Karpas-422 (cell line): ENCODE measurements around the gene PAMR1. TPM values are rescaled to one million over a fixed set of nuclear protein-coding genes. Genes with fewer than 3 reads are reported as not detected.

Experiments
- DNase-seq: peaks from one replicate; pipeline ENCODE4 v3.0.0-alpha.2; 2015
- H2AFZ ChIP-seq: fragments of 200-600 bp; sonication (generic); 2 replicates; pipeline ENCODE4 v1.6.1; 2014; ENCODE audit warnings: antibody characterized with exemption, low read length, mixed read lengths
- H3K27ac ChIP-seq: fragments of 200-600 bp; sonication (generic); 2 replicates; pipeline ENCODE4 v1.5.1; 2014; ENCODE audit warnings: mild to moderate bottlenecking, low read length, moderate library complexity
- H3K27me3 ChIP-seq: fragments of 200-600 bp; sonication (generic); 2 replicates; pipeline ENCODE4 v1.6.1; 2014; ENCODE audit warnings: low read length, mixed read lengths
- H3K36me3 ChIP-seq: fragments of 200-600 bp; sonication (generic); 2 replicates; pipeline ENCODE4 v1.6.1; 2014; ENCODE audit warnings: low read length, mixed read lengths; ENCODE audit not compliant: insufficient read depth
- H3K4me1 ChIP-seq: fragments of 200-600 bp; sonication (generic); 2 replicates; pipeline ENCODE4 v1.6.1; 2014; ENCODE audit warnings: mild to moderate bottlenecking, low read length, mixed read lengths
- H3K4me2 ChIP-seq: fragments of 200-600 bp; sonication (generic); 2 replicates; pipeline ENCODE4 v1.6.1; 2014; ENCODE audit warnings: low read length, low read depth, mild to moderate bottlenecking; ENCODE audit not compliant: poor library complexity, severe bottlenecking
- H3K4me3 ChIP-seq: fragments of 200-600 bp; sonication (generic); 2 replicates; pipeline ENCODE4 v1.5.1; 2014; ENCODE audit warnings: mild to moderate bottlenecking, antibody characterized with exemption, low read length, mixed read lengths
- H3K79me2 ChIP-seq: fragments of 200-600 bp; sonication (generic); 2 replicates; pipeline ENCODE4 v1.6.1; 2014; ENCODE audit warnings: mild to moderate bottlenecking, low read length, mixed read lengths
- H3K9ac ChIP-seq: fragments of 200-600 bp; sonication (generic); 2 replicates; pipeline ENCODE4 v1.6.0; 2014; ENCODE audit warnings: low read length
- H3K9me2 ChIP-seq: fragments of 200-600 bp; sonication (generic), shearing (Covaris generic); replicated peaks from 2 replicates; pipeline ENCODE4 v1.6.0; 2014; ENCODE audit warnings: mild to moderate bottlenecking, low read length, moderate library complexity; ENCODE audit not compliant: insufficient read depth
- H3K9me3 ChIP-seq: fragments of 300-700, 200-600 bp; sonication (generic); 2 replicates; pipeline ENCODE4 v1.6.1; 2014; ENCODE audit warnings: low read length, mixed read lengths
- H4K20me1 ChIP-seq: fragments of 200-600 bp; sonication (generic); 2 replicates; pipeline ENCODE4 v1.6.1; 2014; ENCODE audit warnings: mild to moderate bottlenecking, antibody characterized with exemption, low read length, low read depth; ENCODE audit not compliant: insufficient read depth
- total RNA-seq: library from RNA; depleted of rRNA; stranded (reverse); fragments of >200 nt; shearing (Covaris generic); gene quantifications from 2 replicates; pipeline ENCODE4 v1.2.3, GENCODE V29; 2014; ENCODE audit warnings: low replicate concordance

PAMR1 gene
- total RNA-seq, 1 experiment from 2014 or later: not detected

- Histone ChIP-seq H3K27me3 (0 out of 2 replicates have a peak, but pooled peaks cover 2% of the 10 kb centered on the region), H3K9me3 (no peaks in the 10 kb centered on the region), H3K9ac (no peak overlapping the region), H3K79me2 (no peaks in the 10 kb centered on the region), H3K36me3 (no peaks in the 10 kb centered on the region), H2AFZ (no peak overlapping the region), H3K4me3 (no peak overlapping the region), H3K9me2 (no peaks in the 10 kb centered on the region), H3K4me1 (no peaks in the 10 kb centered on the region), H3K27ac (no peak overlapping the region), H4K20me1 (no peaks in the 10 kb centered on the region), H3K4me2 (no peak overlapping the region)
- no peak for DNase-seq
These were observed 66.6 kb downstream of the PAMR1 start for GRCh38 chr11:35458846-35459245.

- no peak for DNase-seq
- Histone ChIP-seq H3K36me3 (no peaks in the 10 kb centered on the region), H3K9ac (no peak overlapping the region), H2AFZ (no peak overlapping the region), H3K27me3 (0 out of 2 replicates have a peak, but pooled peaks cover 2% of the 10 kb centered on the region), H4K20me1 (no peaks in the 10 kb centered on the region), H3K9me3 (no peaks in the 10 kb centered on the region), H3K4me2 (no peak overlapping the region), H3K79me2 (no peaks in the 10 kb centered on the region), H3K4me3 (no peak overlapping the region), H3K9me2 (no peaks in the 10 kb centered on the region), H3K27ac (no peak overlapping the region), H3K4me1 (no peaks in the 10 kb centered on the region)
These were observed 71.1 kb downstream of the PAMR1 start for GRCh38 chr11:35454362-35454761.

GRCh38 chr11:35436581-35437250 is 88.7 kb downstream of the PAMR1 start:
- H3K79me2 ChIP-seq: no peaks in the 10 kb centered on the region
- no peaks in the 10 kb centered on the region for H3K4me1 ChIP-seq
- no peaks in the 10 kb centered on the region for H4K20me1 ChIP-seq
- H3K9ac ChIP-seq: no peak overlapping the region
- no peak overlapping the region for H3K4me3 ChIP-seq
- DNase-seq: no peak
- no peaks in the 10 kb centered on the region for H3K9me2 ChIP-seq
- no peak overlapping the region for H3K4me2 ChIP-seq
- no peaks in the 10 kb centered on the region for H3K9me3 ChIP-seq
- H3K27ac ChIP-seq: no peak overlapping the region
- H3K36me3 ChIP-seq: no peaks in the 10 kb centered on the region
- no peak overlapping the region for H2AFZ ChIP-seq
- H3K27me3 ChIP-seq: no peaks in the 10 kb centered on the region

GRCh38 chr11:35433588-35433987 is 91.8 kb downstream of the PAMR1 start:
- H3K27me3 ChIP-seq: no peaks in the 10 kb centered on the region
- no peaks in the 10 kb centered on the region for H3K4me1 ChIP-seq
- no peaks in the 10 kb centered on the region for H3K36me3 ChIP-seq
- H3K9ac ChIP-seq: no peak overlapping the region
- no peaks in the 10 kb centered on the region for H3K9me2 ChIP-seq
- H3K9me3 ChIP-seq: no peaks in the 10 kb centered on the region
- no peaks in the 10 kb centered on the region for H4K20me1 ChIP-seq
- no peak overlapping the region for H3K27ac ChIP-seq
- no peak for DNase-seq
- no peaks in the 10 kb centered on the region for H3K79me2 ChIP-seq
- no peak overlapping the region for H3K4me3 ChIP-seq
- no peak overlapping the region for H3K4me2 ChIP-seq
- no peak overlapping the region for H2AFZ ChIP-seq

- Histone ChIP-seq H3K9me3 (no peaks in the 10 kb centered on the region), H3K27me3 (no peaks in the 10 kb centered on the region), H4K20me1 (no peaks in the 10 kb centered on the region), H3K27ac (no peak overlapping the region), H3K9ac (no peak overlapping the region), H2AFZ (no peak overlapping the region), H3K9me2 (no peaks in the 10 kb centered on the region), H3K4me2 (no peak overlapping the region), H3K36me3 (no peaks in the 10 kb centered on the region), H3K79me2 (no peaks in the 10 kb centered on the region), H3K4me1 (no peaks in the 10 kb centered on the region), H3K4me3 (no peak overlapping the region)
- DNase-seq: no peak
These were observed 93.0 kb downstream of the PAMR1 start for GRCh38 chr11:35432464-35432863.

- H3K9me3 ChIP-seq: no peaks in the 10 kb centered on the region
- H3K9ac ChIP-seq: no peak overlapping the region
- H2AFZ ChIP-seq: no peak overlapping the region
- H3K27ac ChIP-seq: no peak overlapping the region
- H3K27me3 ChIP-seq: no peaks in the 10 kb centered on the region
- H3K36me3 ChIP-seq: no peaks in the 10 kb centered on the region
- DNase-seq: no peak
- no peaks in the 10 kb centered on the region for H3K4me1 ChIP-seq
- no peak overlapping the region for H3K4me3 ChIP-seq
- no peak overlapping the region for H3K4me2 ChIP-seq
- H4K20me1 ChIP-seq: no peaks in the 10 kb centered on the region
- no peaks in the 10 kb centered on the region for H3K79me2 ChIP-seq
- H3K9me2 ChIP-seq: no peaks in the 10 kb centered on the region
These were observed 98.3 kb downstream of the PAMR1 start for GRCh38 chr11:35427071-35427470.

GRCh38 chr11:35426351-35426750 is 99.1 kb downstream of the PAMR1 start:
- Histone ChIP-seq H3K36me3 (no peaks in the 10 kb centered on the region), H3K9me2 (no peaks in the 10 kb centered on the region), H3K4me2 (no peak overlapping the region), H3K9ac (no peak overlapping the region), H3K9me3 (no peaks in the 10 kb centered on the region), H3K79me2 (no peaks in the 10 kb centered on the region), H4K20me1 (no peaks in the 10 kb centered on the region), H3K27ac (no peak overlapping the region), H3K27me3 (no peaks in the 10 kb centered on the region), H2AFZ (no peak overlapping the region), H3K4me1 (no peaks in the 10 kb centered on the region), H3K4me3 (no peak overlapping the region)
- no peak for DNase-seq

GRCh38 chr11:35425603-35426212 is 99.7 kb downstream of the PAMR1 start:
- Histone ChIP-seq H3K9me3 (no peaks in the 10 kb centered on the region), H3K9ac (no peak overlapping the region), H3K4me3 (no peak overlapping the region), H3K27ac (no peak overlapping the region), H3K4me1 (no peaks in the 10 kb centered on the region), H3K36me3 (no peaks in the 10 kb centered on the region), H3K27me3 (no peaks in the 10 kb centered on the region), H2AFZ (no peak overlapping the region), H3K9me2 (no peaks in the 10 kb centered on the region), H3K4me2 (no peak overlapping the region), H3K79me2 (no peaks in the 10 kb centered on the region), H4K20me1 (no peaks in the 10 kb centered on the region)
- no peak for DNase-seq
